ENCODE results near the gene FAM50B.

The FAM50B gene

DNA sequence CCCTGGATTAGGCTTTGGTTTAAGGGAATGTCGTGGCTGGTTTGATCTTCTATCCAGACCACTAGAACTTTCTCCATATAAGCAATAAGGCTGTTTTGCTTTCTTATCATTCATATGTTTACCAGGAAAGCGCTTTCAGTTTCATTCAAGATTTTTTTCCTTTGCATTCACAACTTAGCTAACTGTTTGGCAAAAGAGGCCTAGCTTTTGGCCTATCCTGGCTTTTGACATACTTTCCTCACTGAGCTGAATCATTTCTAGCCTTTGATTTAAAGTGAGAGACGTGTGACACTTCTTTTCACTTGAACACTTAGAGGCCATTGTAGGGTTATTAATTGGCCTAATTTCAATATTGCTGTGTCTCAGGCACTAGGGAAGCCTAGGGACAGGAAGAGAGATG lies 1.7 kb upstream of the FAM50B start:
- DNase-seq (ENCODE audit: low read depth, low spot score): no peak
- TF ChIP-seq, protein P1, sequence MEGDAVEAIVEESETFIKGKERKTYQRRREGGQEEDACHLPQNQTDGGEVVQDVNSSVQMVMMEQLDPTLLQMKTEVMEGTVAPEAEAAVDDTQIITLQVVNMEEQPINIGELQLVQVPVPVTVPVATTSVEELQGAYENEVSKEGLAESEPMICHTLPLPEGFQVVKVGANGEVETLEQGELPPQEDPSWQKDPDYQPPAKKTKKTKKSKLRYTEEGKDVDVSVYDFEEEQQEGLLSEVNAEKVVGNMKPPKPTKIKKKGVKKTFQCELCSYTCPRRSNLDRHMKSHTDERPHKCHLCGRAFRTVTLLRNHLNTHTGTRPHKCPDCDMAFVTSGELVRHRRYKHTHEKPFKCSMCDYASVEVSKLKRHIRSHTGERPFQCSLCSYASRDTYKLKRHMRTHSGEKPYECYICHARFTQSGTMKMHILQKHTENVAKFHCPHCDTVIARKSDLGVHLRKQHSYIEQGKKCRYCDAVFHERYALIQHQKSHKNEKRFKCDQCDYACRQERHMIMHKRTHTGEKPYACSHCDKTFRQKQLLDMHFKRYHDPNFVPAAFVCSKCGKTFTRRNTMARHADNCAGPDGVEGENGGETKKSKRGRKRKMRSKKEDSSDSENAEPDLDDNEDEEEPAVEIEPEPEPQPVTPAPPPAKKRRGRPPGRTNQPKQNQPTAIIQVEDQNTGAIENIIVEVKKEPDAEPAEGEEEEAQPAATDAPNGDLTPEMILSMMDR (IDR thresholded peaks at IDR 0.05; ENCODE audit: low read depth, low read length): no peak
- in situ Hi-C loops (cut with HindIII; ENCODE audit: low sequenced_read_pairs): no loop called here
- no peak overlapping the region for H3K4me3 ChIP-seq (ENCODE audit: low read depth, low read length)

DNA sequence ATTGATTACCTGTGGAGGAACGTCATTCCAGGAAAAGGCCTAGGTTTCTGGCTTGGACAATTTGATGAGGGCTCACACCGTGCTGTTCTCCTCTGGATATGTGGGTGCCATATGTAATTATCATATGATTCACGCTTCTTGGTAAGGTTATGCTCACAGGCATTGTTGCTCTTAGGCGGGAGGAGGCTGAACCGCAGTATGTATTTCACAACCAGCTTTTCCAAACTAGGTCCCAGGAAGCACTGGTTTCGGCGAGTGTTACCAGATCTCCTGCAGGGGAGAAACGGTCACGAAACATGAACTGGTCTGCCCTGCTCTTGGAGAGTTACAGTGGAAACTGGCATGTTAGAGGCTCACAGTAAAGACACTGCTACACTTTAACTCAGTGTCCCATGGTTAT lies 793 bp upstream of the FAM50B start:
- H3K4me3 ChIP-seq (ENCODE audit: low read depth, low read length): no peak overlapping the region
- TF ChIP-seq, protein P1 (IDR thresholded peaks at IDR 0.05; ENCODE audit: low read depth, low read length): no peak
- in situ Hi-C loops (cut with HindIII; ENCODE audit: low sequenced_read_pairs): no loop called here
- DNase-seq (ENCODE audit: low read depth, low spot score): peak; percentile 6

DNA sequence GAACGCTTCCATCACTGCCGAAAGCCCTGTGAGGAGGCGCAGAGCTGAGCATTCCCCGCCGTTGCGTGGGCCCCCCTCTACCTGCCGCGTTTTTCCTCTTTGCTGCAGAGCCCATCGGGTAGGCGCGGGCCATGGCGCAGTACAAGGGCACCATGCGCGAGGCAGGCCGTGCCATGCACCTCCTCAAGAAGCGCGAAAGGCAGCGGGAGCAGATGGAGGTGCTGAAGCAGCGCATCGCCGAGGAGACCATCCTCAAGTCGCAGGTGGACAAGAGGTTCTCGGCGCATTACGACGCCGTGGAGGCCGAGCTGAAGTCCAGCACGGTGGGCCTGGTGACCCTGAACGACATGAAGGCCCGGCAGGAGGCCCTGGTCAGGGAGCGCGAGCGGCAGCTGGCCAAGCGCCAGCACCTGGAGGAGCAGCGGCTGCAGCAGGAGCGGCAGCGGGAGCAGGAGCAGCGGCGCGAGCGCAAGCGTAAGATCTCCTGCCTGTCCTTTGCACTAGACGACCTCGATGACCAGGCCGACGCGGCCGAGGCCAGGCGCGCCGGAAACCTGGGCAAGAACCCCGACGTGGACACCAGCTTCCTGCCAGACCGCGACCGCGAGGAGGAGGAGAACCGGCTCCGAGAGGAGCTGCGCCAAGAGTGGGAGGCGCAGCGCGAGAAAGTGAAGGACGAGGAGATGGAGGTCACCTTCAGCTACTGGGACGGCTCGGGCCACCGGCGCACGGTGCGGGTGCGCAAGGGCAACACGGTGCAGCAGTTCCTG lies 693 bp downstream of the FAM50B start:
- in situ Hi-C loops (cut with HindIII; ENCODE audit: low sequenced_read_pairs): loop anchor here (25.0 kb wide), 1 partner anchor 137 kb away; no protein-coding TSS in a partner anchor
- DNase-seq (ENCODE audit: low read depth, low spot score): peak; percentile 16
- TF ChIP-seq, protein P1 (IDR thresholded peaks at IDR 0.05; ENCODE audit: low read depth, low read length): no peak
- peak overlapping the region; percentile 59 for H3K4me3 ChIP-seq (ENCODE audit: low read depth, low read length)

DNA sequence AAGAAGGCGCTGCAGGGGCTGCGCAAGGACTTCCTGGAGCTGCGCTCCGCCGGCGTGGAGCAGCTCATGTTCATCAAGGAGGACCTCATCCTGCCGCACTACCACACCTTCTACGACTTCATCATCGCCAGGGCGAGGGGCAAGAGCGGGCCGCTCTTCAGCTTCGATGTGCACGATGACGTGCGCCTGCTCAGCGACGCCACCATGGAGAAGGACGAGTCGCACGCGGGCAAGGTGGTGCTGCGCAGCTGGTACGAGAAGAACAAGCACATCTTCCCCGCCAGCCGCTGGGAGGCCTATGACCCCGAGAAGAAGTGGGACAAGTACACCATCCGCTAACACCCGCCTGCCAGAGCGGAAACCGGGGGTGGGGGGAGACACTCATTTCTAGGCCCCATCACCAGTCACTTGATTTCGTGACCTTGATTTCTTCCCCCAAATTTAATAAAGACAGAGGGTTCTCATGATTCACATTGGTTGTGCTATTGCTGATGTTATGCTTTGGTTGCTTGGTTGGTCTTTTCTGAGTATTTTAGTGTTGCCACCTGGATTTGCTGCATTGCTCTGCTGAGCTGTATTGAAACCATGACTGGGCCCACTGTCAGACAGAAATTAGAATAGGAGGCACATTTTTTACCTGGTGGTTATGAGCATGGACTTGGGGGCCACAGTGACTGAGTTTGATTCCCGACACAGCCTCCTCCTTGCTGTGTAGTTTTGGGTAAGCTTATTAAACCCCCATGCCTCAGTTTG lies 1.5 kb downstream of the FAM50B start:
- no peak overlapping the region for H3K4me3 ChIP-seq (ENCODE audit: low read depth, low read length)
- TF ChIP-seq, protein P1 (IDR thresholded peaks at IDR 0.05; ENCODE audit: low read depth, low read length): no peak
- in situ Hi-C loops (cut with HindIII; ENCODE audit: low sequenced_read_pairs): loop anchor here (25.0 kb wide), 1 partner anchor 137 kb away; no protein-coding TSS in a partner anchor
- DNase-seq (ENCODE audit: low read depth, low spot score): no peak

DNA sequence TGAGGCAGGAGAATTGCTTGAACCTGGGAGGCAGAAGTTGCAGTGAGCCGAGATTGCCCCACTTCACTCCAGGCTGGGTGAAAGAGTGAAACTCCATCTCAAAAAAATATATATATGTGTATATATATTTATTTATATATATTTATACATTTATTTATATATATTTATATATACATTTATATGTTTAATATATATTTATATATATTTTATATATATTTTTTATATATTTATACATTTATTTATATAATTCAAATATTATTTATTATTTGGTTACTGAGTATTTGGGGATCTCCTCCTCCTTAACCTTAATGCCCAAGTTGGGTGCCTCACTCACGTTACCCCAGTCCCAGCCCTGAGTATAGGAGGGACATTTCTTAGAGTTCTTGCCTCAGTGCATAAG lies 2.7 kb downstream of the FAM50B start:
- DNase-seq (ENCODE audit: low read depth, low spot score): no peak
- H3K4me3 ChIP-seq (ENCODE audit: low read depth, low read length): no peak overlapping the region
- in situ Hi-C loops (cut with HindIII; ENCODE audit: low sequenced_read_pairs): loop anchor here (25.0 kb wide), 1 partner anchor 135 kb away; no protein-coding TSS in a partner anchor
- TF ChIP-seq, protein P1 (IDR thresholded peaks at IDR 0.05; ENCODE audit: low read depth, low read length): no peak

DNA sequence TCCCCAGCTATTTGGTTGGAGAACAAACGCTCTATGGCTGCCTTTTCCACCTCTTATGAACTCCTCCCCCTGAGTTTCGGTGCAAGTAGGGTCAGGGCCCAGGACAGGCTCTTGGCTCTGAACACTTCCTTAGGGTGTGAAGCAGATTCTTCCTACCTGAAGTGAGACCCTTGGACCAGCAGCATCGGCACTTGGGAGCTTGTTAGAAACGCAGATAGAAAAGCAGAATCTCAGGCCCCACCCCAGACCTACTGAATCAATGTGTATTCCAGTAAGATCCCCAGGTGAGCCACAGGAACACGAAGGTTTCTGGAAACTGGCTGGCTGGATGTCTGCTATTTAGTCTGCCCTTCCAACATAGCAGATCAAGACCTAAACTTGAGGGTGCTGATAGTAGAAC lies 3.2 kb downstream of the FAM50B start:
- in situ Hi-C loops (cut with HindIII; ENCODE audit: low sequenced_read_pairs): loop anchor here (25.0 kb wide), 1 partner anchor 135 kb away; no protein-coding TSS in a partner anchor
- DNase-seq (ENCODE audit: low read depth, low spot score): no peak
- TF ChIP-seq, protein P1 (IDR thresholded peaks at IDR 0.05; ENCODE audit: low read depth, low read length): no peak
- H3K4me3 ChIP-seq (ENCODE audit: low read depth, low read length): no peak overlapping the region

Data from astrocyte of the spinal cord (primary cell).